Measurements from ENCODE around the gene CORO2A.
A peak's percentile ranks its signal among the peaks of the same experiment; 100 is the strongest.
"Not testable (repeated sequence)": the region's sequence is repeated elsewhere in the genome, so short reads cannot be mapped to it uniquely, and the experiment has no call there.

CORO2A gene

GRCh38 chr9:98124637-98125426 lies 67.6 kb downstream of the CORO2A start:
- Histone ChIP-seq H3K4me1 (ENCODE audit: control extremely low read depth in 1 of 4, control insufficient read depth in 4 of 4, insufficient read depth in 4 of 4, low read length in 3 of 4) (peaks cover 7 to 23% (median 12%) of the 10 kb centered on the region in 4 experiments), H3K27me3 (replicated peaks in 2 of 5; ENCODE audit: control insufficient read depth in 4 of 5, insufficient read depth in 5 of 5, low read length in 4 of 5) (no peaks in the 10 kb centered on the region), H3K36me3 (ENCODE audit: control insufficient read depth in 4 of 4, insufficient read depth in 4 of 4, low read length in 3 of 4) (peaks cover 0 to 8% (median 1%) of the 10 kb centered on the region in 4 experiments), H3K4me3 (ENCODE audit: control insufficient read depth in 1 of 7, extremely low read depth in 1 of 7, insufficient read depth in 4 of 7, low read depth in 2 of 7, low read length in 6 of 7) (no peak overlapping the region), H3K9me3 (ENCODE audit: control extremely low read depth in 1 of 5, control insufficient read depth in 4 of 5, insufficient read depth in 2 of 5, low read depth in 1 of 5, low read length in 4 of 5) (no peaks in the 10 kb centered on the region), H3K27ac (ENCODE audit: insufficient read depth in 1 of 2, low read depth in 1 of 2, low read length in 2 of 2, poor library complexity in 1 of 2, severe bottlenecking in 2 of 2) (no peak overlapping the region)
- ChIA-PET CTCF (interaction anchor here (1.3 kb wide), 1 partner anchor 15 kb away, joined by 3 read pairs; no protein-coding TSS in a partner anchor), POLR2A (no interaction called here)
- no peak for DNase-seq
- 98% methylated on average over 11 of the region's 15 CpGs for WGBS (ENCODE audit: insufficient coverage)

- DNase-seq; H3K27me3 ChIP-seq (replicated peaks in 2 of 5; ENCODE audit: control insufficient read depth in 4 of 5, insufficient read depth in 5 of 5, low read length in 4 of 5); H3K4me3 ChIP-seq (ENCODE audit: control insufficient read depth in 1 of 7, extremely low read depth in 1 of 7, insufficient read depth in 4 of 7, low read depth in 2 of 7, low read length in 6 of 7); H3K27ac ChIP-seq (ENCODE audit: insufficient read depth in 1 of 2, low read depth in 1 of 2, low read length in 2 of 2, poor library complexity in 1 of 2, severe bottlenecking in 2 of 2); POLR2A ChIA-PET; H3K9me3 ChIP-seq (ENCODE audit: control extremely low read depth in 1 of 5, control insufficient read depth in 4 of 5, insufficient read depth in 2 of 5, low read depth in 1 of 5, low read length in 4 of 5); H3K36me3 ChIP-seq (ENCODE audit: control insufficient read depth in 4 of 4, insufficient read depth in 4 of 4, low read length in 3 of 4): not testable (repeated sequence)
- H3K4me1 ChIP-seq (ENCODE audit: control extremely low read depth in 1 of 4, control insufficient read depth in 4 of 4, insufficient read depth in 4 of 4, low read length in 3 of 4), result peaks cover 7 to 22% (median 14%) of the 10 kb centered on the region in 4 experiments
- CTCF ChIA-PET, result interaction anchor here (0.5 to 1.3 kb wide), 2 partner anchors 15 to 29 kb away, joined by 3 read pairs; no protein-coding TSS in a partner anchor
- 95% methylated on average over 12 of the region's 13 CpGs for WGBS (ENCODE audit: insufficient coverage)
These were observed 68.3 kb downstream of the CORO2A start for GRCh38 chr9:98124091-98124490.

GRCh38 chr9:98121058-98121457 lies 71.4 kb downstream of the CORO2A start:
- Histone ChIP-seq H3K27me3 (replicated peaks in 2 of 5; ENCODE audit: control insufficient read depth in 4 of 5, insufficient read depth in 5 of 5, low read length in 4 of 5) (no peaks in the 10 kb centered on the region), H3K4me1 (ENCODE audit: control extremely low read depth in 1 of 4, control insufficient read depth in 4 of 4, insufficient read depth in 4 of 4, low read length in 3 of 4) (peaks cover 7 to 38% (median 25%) of the 10 kb centered on the region in 4 experiments), H3K36me3 (ENCODE audit: control insufficient read depth in 4 of 4, insufficient read depth in 4 of 4, low read length in 3 of 4) (peaks cover 0 to under 1% (median 0%) of the 10 kb centered on the region in 4 experiments), H3K27ac (ENCODE audit: insufficient read depth in 1 of 2, low read depth in 1 of 2, low read length in 2 of 2, poor library complexity in 1 of 2, severe bottlenecking in 2 of 2) (no peak overlapping the region), H3K4me3 (ENCODE audit: control insufficient read depth in 1 of 7, extremely low read depth in 1 of 7, insufficient read depth in 4 of 7, low read depth in 2 of 7, low read length in 6 of 7) (no peak overlapping the region), H3K9me3 (ENCODE audit: control extremely low read depth in 1 of 5, control insufficient read depth in 4 of 5, insufficient read depth in 2 of 5, low read depth in 1 of 5, low read length in 4 of 5) (no peaks in the 10 kb centered on the region)
- ChIA-PET POLR2A (interaction anchor here (1.2 kb wide), 1 partner anchor 18 kb away, joined by 3 read pairs; no protein-coding TSS in a partner anchor), CTCF (interaction anchor here (0.8 to 1.9 kb wide), 12 partner anchors 10 to 143 kb away, joined by 3 to 7 read pairs (median 4); no protein-coding TSS in a partner anchor)
- peak in 2 of 3 donors; percentile 32 to 49 for DNase-seq
- WGBS (ENCODE audit: insufficient coverage), result 0% methylated on average over 1 of the region's 3 CpGs

DNA sequence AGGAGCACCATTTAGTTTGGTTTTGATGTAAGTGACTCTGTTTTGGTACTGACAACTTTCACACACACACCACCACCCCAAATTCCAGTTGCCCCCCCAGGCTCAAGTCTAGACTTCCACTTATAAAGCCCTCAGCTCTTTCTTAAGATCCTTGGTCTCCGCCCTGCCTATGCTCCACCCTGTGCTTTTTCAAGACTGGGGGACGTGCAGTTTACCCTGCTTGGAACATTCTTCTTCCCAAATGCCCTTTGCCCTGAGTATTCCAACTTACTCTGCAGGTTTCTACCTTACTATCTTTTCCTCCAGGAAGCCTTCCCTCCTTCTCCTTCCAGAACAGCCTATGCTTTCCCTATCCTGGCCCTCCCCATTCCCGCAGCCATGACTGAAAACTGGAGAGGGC lies 72.0 kb downstream of the CORO2A start:
- Histone ChIP-seq H3K36me3 (ENCODE audit: control insufficient read depth in 4 of 4, insufficient read depth in 4 of 4, low read length in 3 of 4) (peaks cover 0 to 5% (median 0%) of the 10 kb centered on the region in 4 experiments), H3K4me3 (ENCODE audit: control insufficient read depth in 1 of 7, extremely low read depth in 1 of 7, insufficient read depth in 4 of 7, low read depth in 2 of 7, low read length in 6 of 7) (no peak overlapping the region), H3K27ac (ENCODE audit: insufficient read depth in 1 of 2, low read depth in 1 of 2, low read length in 2 of 2, poor library complexity in 1 of 2, severe bottlenecking in 2 of 2) (no peak overlapping the region), H3K9me3 (ENCODE audit: control extremely low read depth in 1 of 5, control insufficient read depth in 4 of 5, insufficient read depth in 2 of 5, low read depth in 1 of 5, low read length in 4 of 5) (no peaks in the 10 kb centered on the region), H3K27me3 (replicated peaks in 2 of 5; ENCODE audit: control insufficient read depth in 4 of 5, insufficient read depth in 5 of 5, low read length in 4 of 5) (no peaks in the 10 kb centered on the region), H3K4me1 (ENCODE audit: control extremely low read depth in 1 of 4, control insufficient read depth in 4 of 4, insufficient read depth in 4 of 4, low read length in 3 of 4) (peaks cover 7 to 38% (median 25%) of the 10 kb centered on the region in 4 experiments)
- WGBS (ENCODE audit: insufficient coverage), result 93% methylated on average over 2 of the region's 3 CpGs
- DNase-seq, result no peak
- POLR2A ChIA-PET, result interaction anchor here (1.2 kb wide), 1 partner anchor 17 kb away, joined by 3 read pairs; no protein-coding TSS in a partner anchor
- CTCF ChIA-PET, result interaction anchor here (0.8 to 1.9 kb wide), 7 partner anchors 10 to 143 kb away, joined by 3 to 7 read pairs (median 4); no protein-coding TSS in a partner anchor

- POLR2A ChIA-PET, result interaction anchor here (0.6 to 1.8 kb wide), 4 partner anchors 9 to 1475 kb away, joined by 3 to 7 read pairs (median 5); partner anchors contain the start of gene TBC1D2
- Histone ChIP-seq H3K9me3 (ENCODE audit: control extremely low read depth in 1 of 5, control insufficient read depth in 4 of 5, insufficient read depth in 2 of 5, low read depth in 1 of 5, low read length in 4 of 5) (no peaks in the 10 kb centered on the region), H3K4me3 (ENCODE audit: control insufficient read depth in 1 of 7, extremely low read depth in 1 of 7, insufficient read depth in 4 of 7, low read depth in 2 of 7, low read length in 6 of 7) (peak within 1 kb of the TSS; percentile 66 to 88 (median 76)), H3K4me1 (ENCODE audit: control extremely low read depth in 1 of 4, control insufficient read depth in 4 of 4, insufficient read depth in 4 of 4, low read length in 3 of 4) (peaks cover 7 to 38% (median 25%) of the 10 kb centered on the region in 4 experiments), H3K27ac (ENCODE audit: insufficient read depth in 1 of 2, low read depth in 1 of 2, low read length in 2 of 2, poor library complexity in 1 of 2, severe bottlenecking in 2 of 2) (peak within 1 kb of the TSS; percentile 1 to 69), H3K36me3 (ENCODE audit: control insufficient read depth in 4 of 4, insufficient read depth in 4 of 4, low read length in 3 of 4) (peaks cover 0 to 5% (median 0%) of the 10 kb centered on the region in 4 experiments), H3K27me3 (replicated peaks in 2 of 5; ENCODE audit: control insufficient read depth in 4 of 5, insufficient read depth in 5 of 5, low read length in 4 of 5) (no peaks in the 10 kb centered on the region)
- CTCF ChIA-PET, result interaction anchor here (0.6 to 4.6 kb wide), 23 partner anchors 7 to 1574 kb away, joined by 3 to 31 read pairs (median 4); no protein-coding TSS in a partner anchor
- 2% methylated on average over 69 of the region's 71 CpGs for WGBS (ENCODE audit: insufficient coverage)
- DNase-seq, result peak in 2 of 3 donors; percentile 55 to 76
These were observed 73.5 kb downstream of the CORO2A start, which contains the start of gene TRIM14 for GRCh38 chr9:98118640-98119601. Gene TRIM14, minus strand, starts transcription at chr9:98119222. Its CDS starts 34 bp downstream, at chr9:98119188.

- no peaks in the 10 kb centered on the region for H3K27me3 ChIP-seq (replicated peaks in 2 of 5; ENCODE audit: control insufficient read depth in 4 of 5, insufficient read depth in 5 of 5, low read length in 4 of 5)
- CTCF ChIA-PET, result interaction anchor here (0.8 to 4.6 kb wide), 22 partner anchors 8 to 657 kb away, joined by 3 to 31 read pairs (median 4); no protein-coding TSS in a partner anchor
- H3K27ac ChIP-seq (ENCODE audit: insufficient read depth in 1 of 2, low read depth in 1 of 2, low read length in 2 of 2, poor library complexity in 1 of 2, severe bottlenecking in 2 of 2), result peak overlapping the region; percentile 1 to 69
These were observed 74.3 kb downstream of the CORO2A start for GRCh38 chr9:98117984-98118639.

More at GRCh38 chr9:98117984-98118639, 74.3 kb downstream of the CORO2A start:
- Histone ChIP-seq H3K4me1 (ENCODE audit: control extremely low read depth in 1 of 4, control insufficient read depth in 4 of 4, insufficient read depth in 4 of 4, low read length in 3 of 4) (peaks cover 7 to 38% (median 25%) of the 10 kb centered on the region in 4 experiments), H3K36me3 (ENCODE audit: control insufficient read depth in 4 of 4, insufficient read depth in 4 of 4, low read length in 3 of 4) (peaks cover 0 to 5% (median 0%) of the 10 kb centered on the region in 4 experiments), H3K4me3 (ENCODE audit: control insufficient read depth in 1 of 7, extremely low read depth in 1 of 7, insufficient read depth in 4 of 7, low read depth in 2 of 7, low read length in 6 of 7) (peak overlapping the region in 6 of 7 experiments; percentile 74 to 88 (median 78)), H3K9me3 (ENCODE audit: control extremely low read depth in 1 of 5, control insufficient read depth in 4 of 5, insufficient read depth in 2 of 5, low read depth in 1 of 5, low read length in 4 of 5) (no peaks in the 10 kb centered on the region)
- 13% methylated on average over 5 of the region's 5 CpGs for WGBS (ENCODE audit: insufficient coverage)
- peak; percentile 71 to 84 (median 78) for DNase-seq
- POLR2A ChIA-PET, result interaction anchor here (1.5 to 1.8 kb wide), 2 partner anchors 8 to 14 kb away, joined by 4 to 7 read pairs; no protein-coding TSS in a partner anchor
